ENCODE results near the gene GLYATL2.

The GLYATL2 gene

DNA sequence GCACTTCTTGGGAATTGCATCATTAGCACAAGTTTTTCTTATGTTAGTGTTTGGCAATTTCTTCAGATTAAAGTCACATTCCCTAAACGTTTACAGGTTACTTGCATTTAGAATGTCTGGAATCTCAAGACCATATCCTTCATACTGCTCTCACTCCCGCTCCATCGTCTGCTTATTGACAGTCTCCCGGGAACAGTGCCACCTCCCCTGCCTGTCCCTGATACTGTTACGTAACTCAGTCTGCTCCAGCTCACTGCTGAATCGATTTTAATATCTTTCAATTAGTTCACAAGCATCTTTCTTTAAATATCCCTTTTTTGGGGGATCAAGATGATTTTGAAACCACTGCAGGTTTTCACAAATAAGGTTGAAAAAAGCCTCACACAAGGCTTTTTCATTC is 48.2 kb downstream of the GLYATL2 start:
- DNase-seq = no peak

DNA sequence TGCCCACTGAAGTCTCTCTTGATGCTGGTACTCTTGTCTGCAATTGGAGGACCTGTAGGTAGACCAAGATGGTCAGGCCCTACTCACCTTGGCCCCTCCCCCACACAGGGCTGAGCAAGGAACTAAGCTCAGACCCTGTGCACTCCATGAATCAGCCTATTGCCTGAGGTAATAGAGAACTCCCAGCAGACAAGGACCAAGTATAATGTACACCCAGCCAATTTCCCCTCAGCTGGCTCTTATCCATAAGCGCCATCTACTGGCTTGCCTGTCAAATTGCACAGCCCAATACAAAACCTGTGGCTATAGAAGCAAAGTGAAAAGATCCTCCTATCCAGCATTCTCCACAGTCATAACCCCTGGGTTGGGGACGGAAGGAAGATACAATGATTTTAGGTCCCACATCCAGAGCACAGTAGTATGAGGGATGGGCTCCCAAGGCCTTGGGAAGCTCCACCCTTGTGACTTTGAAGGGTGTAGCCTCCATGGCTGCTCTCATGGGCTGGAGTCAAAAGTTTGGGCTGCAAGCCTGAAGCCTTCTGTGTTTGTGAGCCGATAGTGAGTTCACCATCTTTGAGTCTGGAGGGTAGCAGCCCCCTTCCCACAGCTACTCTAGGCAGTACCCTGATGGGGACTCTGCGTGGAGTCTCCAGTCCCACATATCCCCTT is 56.0 kb downstream of the GLYATL2 start:
- peak; percentile 78 for DNase-seq

DNA sequence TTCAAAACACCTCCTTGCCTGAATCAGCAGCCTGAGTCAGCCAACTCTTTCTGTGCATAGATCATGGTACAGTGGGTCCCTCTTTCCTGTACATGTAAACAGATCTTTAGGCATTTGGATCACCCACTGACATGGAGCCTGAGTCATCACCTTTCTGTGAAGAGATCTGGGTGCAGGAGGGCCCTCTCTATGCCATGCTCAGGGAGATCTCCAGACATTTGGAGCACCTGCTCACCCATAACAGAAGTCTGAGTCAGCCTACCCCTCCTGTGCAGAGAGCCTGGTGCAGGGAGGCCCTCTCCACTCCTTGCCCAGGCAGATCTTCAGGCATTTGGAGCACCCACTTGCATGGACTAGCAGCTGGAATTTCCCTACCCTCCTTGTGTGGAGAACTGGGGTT is 56.6 kb downstream of the GLYATL2 start:
- DNase-seq = peak; percentile 45

DNA sequence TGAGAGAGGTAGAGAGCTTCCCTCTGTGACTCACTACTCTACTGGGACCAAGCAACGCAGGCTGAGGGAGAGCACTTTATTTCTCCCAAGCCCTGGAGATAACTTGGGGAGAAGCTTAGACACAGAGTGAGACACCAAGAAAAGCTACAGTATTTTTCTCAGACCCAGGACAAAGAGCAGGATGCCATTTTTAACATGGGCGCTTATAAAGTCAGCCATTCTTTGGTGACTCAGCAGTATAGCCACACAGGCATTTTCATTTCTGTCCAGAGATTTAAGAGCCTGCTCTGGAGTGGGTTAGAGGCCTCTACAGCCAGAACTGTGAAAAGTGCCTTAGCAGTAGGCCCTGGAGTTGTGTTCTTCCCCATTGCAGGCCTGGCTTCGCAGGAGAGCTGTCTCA is 57.8 kb downstream of the GLYATL2 start:
- DNase-seq = no peak

DNA sequence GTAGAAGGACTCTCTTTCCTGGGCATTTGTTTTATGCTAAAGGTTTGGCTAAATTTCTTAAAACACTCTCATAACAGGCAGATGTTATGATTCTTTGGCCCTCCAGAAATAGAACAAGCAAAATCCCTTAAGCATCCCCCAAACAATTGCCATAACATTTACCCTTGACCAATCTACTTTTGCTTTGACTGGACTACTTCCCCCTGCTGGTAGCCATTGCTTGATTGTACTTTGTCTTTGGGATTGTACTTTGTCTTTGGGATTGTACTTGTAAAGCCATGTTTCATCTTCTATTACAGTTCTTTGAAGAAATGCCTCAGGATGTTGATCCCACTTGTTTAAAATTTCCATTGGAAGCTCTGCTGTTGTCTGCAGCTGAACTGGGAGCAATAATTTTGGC is 59.5 kb downstream of the GLYATL2 start:
- DNase-seq = no peak
